ENCODE results near the gene CRCP.
A peak's percentile ranks its signal among the peaks of the same experiment; 100 is the strongest.
"Not testable (repeated sequence)": the region's sequence is repeated elsewhere in the genome, so short reads cannot be mapped to it uniquely, and the experiment has no call there.

Gene CRCP

GRCh38 chr7:66114743-66115649 lies at the start of gene CRCP:
TSS of gene CRCP (plus strand) at chr7:66114847. CDS start at chr7:66114963, 116 bp downstream.
- peak within 1 kb of the TSS; percentile 98 for H3K4me3 ChIP-seq (ENCODE audit: low read length)
- peaks cover 6% of the 10 kb centered on the region for H3K4me1 ChIP-seq (ENCODE audit: control insufficient read depth, low read depth, low read length)
- H3K36me3 ChIP-seq (ENCODE audit: control insufficient read depth, low read depth, low read length) = no peaks in the 10 kb centered on the region
- H3K27ac ChIP-seq (ENCODE audit: low read length) = peak within 1 kb of the TSS; percentile 87
- H3K9me3 ChIP-seq (ENCODE audit: control insufficient read depth, low read depth, low read length) = no peaks in the 10 kb centered on the region
- H3K9ac ChIP-seq (ENCODE audit: low read length) = peak within 1 kb of the TSS; percentile 94
- no peaks in the 10 kb centered on the region for H3K27me3 ChIP-seq (ENCODE audit: control insufficient read depth, insufficient read depth, low read length)

- no peaks in the 10 kb centered on the region for H3K27me3 ChIP-seq (ENCODE audit: control insufficient read depth, insufficient read depth, low read length)
- H3K9me3 ChIP-seq (ENCODE audit: control insufficient read depth, low read depth, low read length) = no peaks in the 10 kb centered on the region
- H3K4me1 ChIP-seq (ENCODE audit: control insufficient read depth, low read depth, low read length) = no peaks in the 10 kb centered on the region
- H3K9ac ChIP-seq (ENCODE audit: low read length) = no peak overlapping the region
- H3K27ac ChIP-seq (ENCODE audit: low read length) = no peak overlapping the region
- H3K36me3 ChIP-seq (ENCODE audit: control insufficient read depth, low read depth, low read length) = no peaks in the 10 kb centered on the region
- H3K4me3 ChIP-seq (ENCODE audit: low read length) = no peak overlapping the region
These were observed 44.9 kb upstream of the CRCP start for GRCh38 chr7:66069732-66070131.

GRCh38 chr7:66070222-66070621 lies 44.4 kb upstream of the CRCP start:
- no peak overlapping the region for H3K27ac ChIP-seq (ENCODE audit: low read length)
- no peaks in the 10 kb centered on the region for H3K27me3 ChIP-seq (ENCODE audit: control insufficient read depth, insufficient read depth, low read length)
- H3K4me1 ChIP-seq (ENCODE audit: control insufficient read depth, low read depth, low read length) = no peaks in the 10 kb centered on the region
- no peaks in the 10 kb centered on the region for H3K9me3 ChIP-seq (ENCODE audit: control insufficient read depth, low read depth, low read length)
- no peak overlapping the region for H3K9ac ChIP-seq (ENCODE audit: low read length)
- no peak overlapping the region for H3K4me3 ChIP-seq (ENCODE audit: low read length)
- H3K36me3 ChIP-seq (ENCODE audit: control insufficient read depth, low read depth, low read length) = no peaks in the 10 kb centered on the region

- H3K36me3 ChIP-seq (ENCODE audit: control insufficient read depth, low read depth, low read length); H3K4me1 ChIP-seq (ENCODE audit: control insufficient read depth, low read depth, low read length); H3K27me3 ChIP-seq (ENCODE audit: control insufficient read depth, insufficient read depth, low read length); H3K4me3 ChIP-seq (ENCODE audit: low read length); H3K9ac ChIP-seq (ENCODE audit: low read length); H3K27ac ChIP-seq (ENCODE audit: low read length); H3K9me3 ChIP-seq (ENCODE audit: control insufficient read depth, low read depth, low read length): not testable (repeated sequence)
These were observed 42.4 kb upstream of the CRCP start for GRCh38 chr7:66072208-66072607.

- H3K4me3 ChIP-seq (ENCODE audit: low read length) = peak within 1 kb of the TSS; percentile 82
- no peaks in the 10 kb centered on the region for H3K36me3 ChIP-seq (ENCODE audit: control insufficient read depth, low read depth, low read length)
- H3K9ac ChIP-seq (ENCODE audit: low read length) = peak within 1 kb of the TSS; percentile 68
- H3K9me3 ChIP-seq (ENCODE audit: control insufficient read depth, low read depth, low read length) = no peaks in the 10 kb centered on the region
- no peak within 1 kb of the TSS for H3K27ac ChIP-seq (ENCODE audit: low read length)
- H3K27me3 ChIP-seq (ENCODE audit: control insufficient read depth, insufficient read depth, low read length) = no peaks in the 10 kb centered on the region
- H3K4me1 ChIP-seq (ENCODE audit: control insufficient read depth, low read depth, low read length) = no peaks in the 10 kb centered on the region
These were observed 38.8 kb upstream of the CRCP start, which contains the start of gene ASL for GRCh38 chr7:66075590-66076461. TSS of gene ASL (plus strand) at chr7:66075819. CDS start at chr7:66076082, 263 bp downstream.

- Histone ChIP-seq H3K27ac (ENCODE audit: low read length) (no peak overlapping the region), H3K9me3 (ENCODE audit: control insufficient read depth, low read depth, low read length) (no peaks in the 10 kb centered on the region)
These were observed 38.0 kb upstream of the CRCP start for GRCh38 chr7:66076462-66077329.

GRCh38 chr7:66078067-66078466 lies 36.6 kb upstream of the CRCP start:
- Histone ChIP-seq H3K4me3 (ENCODE audit: low read length) (no peak overlapping the region), H3K9me3 (ENCODE audit: control insufficient read depth, low read depth, low read length) (no peaks in the 10 kb centered on the region), H3K9ac (ENCODE audit: low read length) (no peak overlapping the region), H3K36me3 (ENCODE audit: control insufficient read depth, low read depth, low read length) (peaks cover 4% of the 10 kb centered on the region), H3K4me1 (ENCODE audit: control insufficient read depth, low read depth, low read length) (no peaks in the 10 kb centered on the region), H3K27me3 (ENCODE audit: control insufficient read depth, insufficient read depth, low read length) (no peaks in the 10 kb centered on the region), H3K27ac (ENCODE audit: low read length) (no peak overlapping the region)

More at GRCh38 chr7:66076462-66077329, 38.0 kb upstream of the CRCP start:
- Histone ChIP-seq H3K36me3 (ENCODE audit: control insufficient read depth, low read depth, low read length) (no peaks in the 10 kb centered on the region), H3K9ac (ENCODE audit: low read length) (peak overlapping the region; percentile 68), H3K4me1 (ENCODE audit: control insufficient read depth, low read depth, low read length) (no peaks in the 10 kb centered on the region), H3K4me3 (ENCODE audit: low read length) (peak overlapping the region; percentile 82), H3K27me3 (ENCODE audit: control insufficient read depth, insufficient read depth, low read length) (no peaks in the 10 kb centered on the region)

GRCh38 chr7:66082083-66082482 lies 32.6 kb upstream of the CRCP start:
- Histone ChIP-seq H3K4me1 (ENCODE audit: control insufficient read depth, low read depth, low read length) (no peaks in the 10 kb centered on the region), H3K9me3 (ENCODE audit: control insufficient read depth, low read depth, low read length) (no peaks in the 10 kb centered on the region), H3K36me3 (ENCODE audit: control insufficient read depth, low read depth, low read length) (peaks cover 4% of the 10 kb centered on the region), H3K27ac (ENCODE audit: low read length) (no peak overlapping the region), H3K4me3 (ENCODE audit: low read length) (no peak overlapping the region), H3K9ac (ENCODE audit: low read length) (no peak overlapping the region), H3K27me3 (ENCODE audit: control insufficient read depth, insufficient read depth, low read length) (no peaks in the 10 kb centered on the region)

GRCh38 chr7:66082886-66083415 lies 31.7 kb upstream of the CRCP start:
- Histone ChIP-seq H3K9me3 (ENCODE audit: control insufficient read depth, low read depth, low read length) (no peaks in the 10 kb centered on the region), H3K4me1 (ENCODE audit: control insufficient read depth, low read depth, low read length) (no peaks in the 10 kb centered on the region), H3K27me3 (ENCODE audit: control insufficient read depth, insufficient read depth, low read length) (no peaks in the 10 kb centered on the region), H3K36me3 (ENCODE audit: control insufficient read depth, low read depth, low read length) (peaks cover 4% of the 10 kb centered on the region), H3K27ac (ENCODE audit: low read length) (no peak overlapping the region), H3K4me3 (ENCODE audit: low read length) (no peak overlapping the region), H3K9ac (ENCODE audit: low read length) (no peak overlapping the region)

- H3K27ac ChIP-seq (ENCODE audit: low read length) = no peak overlapping the region
- no peaks in the 10 kb centered on the region for H3K9me3 ChIP-seq (ENCODE audit: control insufficient read depth, low read depth, low read length)
- H3K4me3 ChIP-seq (ENCODE audit: low read length) = no peak overlapping the region
- no peak overlapping the region for H3K9ac ChIP-seq (ENCODE audit: low read length)
- peaks cover 4% of the 10 kb centered on the region for H3K36me3 ChIP-seq (ENCODE audit: control insufficient read depth, low read depth, low read length)
- no peaks in the 10 kb centered on the region for H3K27me3 ChIP-seq (ENCODE audit: control insufficient read depth, insufficient read depth, low read length)
- H3K4me1 ChIP-seq (ENCODE audit: control insufficient read depth, low read depth, low read length) = no peaks in the 10 kb centered on the region
These were observed 31.0 kb upstream of the CRCP start for GRCh38 chr7:66083677-66084076.

All from iPS-18a (cell line).